GM12878 (cell line): ENCODE results near the gene DSG2. TPM values are rescaled to one million over a fixed set of nuclear protein-coding genes. Genes with fewer than 3 reads are reported as not detected.

Experiments
- ATAC-seq: fragments of 200-7000 bp; cut with Tn5 transposase; 3 replicates; pipeline ENCODE4 v1.9.1; 2020; ENCODE audit warnings: mild to moderate bottlenecking, moderate library complexity
- BruUV-seq: library from RNA; stranded (reverse); fragments of 400-500 nt; replicated peaks from 2 replicates; lab custom pipeline; 2021; lab: Mats Ljungman, UMichigan
- CTCF ChIA-PET: fragments of 300-600 bp; sonication (Branson Sonifier 250); formaldehyde crosslinking; extraction: SDS; loops from one replicate; lab custom pipeline; 2021; ENCODE audit warnings: inconsistent platforms; lab: Yijun Ruan, JAX
- POLR2A ChIA-PET: fragments of 350-600 bp; formaldehyde crosslinking; extraction: SDS; loops from one replicate; lab custom pipeline; 2021; ENCODE audit warnings: inconsistent platforms; lab: Charles Lee
- RAD21 ChIA-PET: fragments of 300-600 bp; sonication (Branson Sonifier 250); formaldehyde crosslinking; loops from one replicate; lab custom pipeline; 2023; ENCODE audit warnings: antibody characterized with exemption; ENCODE audit not compliant: unreplicated experiment; lab: Charles Lee
- SMC1A ChIA-PET: fragments of 300-600 bp; sonication (Branson Sonifier 250); formaldehyde crosslinking; loops from one replicate; lab custom pipeline; 2023; ENCODE audit not compliant: unreplicated experiment, uncharacterized antibody; lab: Charles Lee
- DNase-seq: peaks from one replicate; pipeline ENCODE4 v3.0.0-alpha.2; 2011; ENCODE audit warnings: low read depth, low spot score
- FAIRE-seq: peaks from 3 replicates; lab custom pipeline; 2011; peaks lifted over from hg19 to GRCh38; lab: Jason Lieb, UNC
- H2AFZ ChIP-seq: 2 replicates; pipeline ENCODE4 v1.6.0; 2011; ENCODE audit warnings: low read depth, low read length, control low read depth; ENCODE audit not compliant: control insufficient read depth
- H3K27ac ChIP-seq: 2 replicates; pipeline ENCODE4 v1.5.1; 2011; ENCODE audit warnings: control low read depth; ENCODE audit not compliant: control insufficient read depth, insufficient read depth
- H3K27me3 ChIP-seq, 2 experiments: replicated peaks in 1 of 2; 2 replicates each; pipeline versions ENCODE4 v1.6.0 to v1.6.1; 2011; ENCODE audit warnings: low read length in 1 of 2; ENCODE audit not compliant: control insufficient read depth in 2 of 2, insufficient read depth in 2 of 2
- H3K36me3 ChIP-seq, 2 experiments: 2 replicates each; pipeline ENCODE4 v1.5.1; 2011; ENCODE audit warnings: low read length in 1 of 2; ENCODE audit not compliant: control insufficient read depth in 2 of 2, insufficient read depth in 2 of 2
- H3K4me1 ChIP-seq: 2 replicates; pipeline ENCODE4 v1.6.1; 2011; ENCODE audit warnings: mild to moderate bottlenecking, low read length, moderate library complexity, mixed read lengths; ENCODE audit not compliant: control insufficient read depth, insufficient read depth
- H3K4me2 ChIP-seq: 2 replicates; pipeline ENCODE4 v1.6.0; 2011; ENCODE audit warnings: control low read depth; ENCODE audit not compliant: control insufficient read depth, insufficient read depth
- H3K4me3 ChIP-seq: fragments of 200-600 bp; sonication (generic); 2 replicates; pipeline ENCODE4 v1.5.1; 2016
- H3K79me2 ChIP-seq: 2 replicates; pipeline ENCODE4 v1.6.0; 2011; ENCODE audit warnings: low read length; ENCODE audit not compliant: control insufficient read depth, insufficient read depth
- H3K9ac ChIP-seq: 2 replicates; pipeline ENCODE4 v1.8.0; 2011; ENCODE audit warnings: low read length, control low read depth, mixed read lengths; ENCODE audit not compliant: control insufficient read depth, insufficient read depth
- H3K9me3 ChIP-seq: replicated peaks from 3 replicates; pipeline ENCODE4 v1.5.1; 2011; ENCODE audit warnings: mild to moderate bottlenecking, low read length; ENCODE audit not compliant: control insufficient read depth, insufficient read depth
- H4K20me1 ChIP-seq: 2 replicates; pipeline ENCODE4 v1.6.0; 2011; ENCODE audit not compliant: control insufficient read depth, insufficient read depth
- ESRRA ChIP-seq: IDR thresholded peaks from 2 replicates; pipeline ENCODE4 v1.6.1; 2012; ENCODE audit warnings: mild to moderate bottlenecking, low read length, improper control_type of control experiment
- REST ChIP-seq: IDR thresholded peaks from 2 replicates; pipeline ENCODE4 v1.6.1; 2012; ENCODE audit warnings: mild to moderate bottlenecking, low read depth, low read length
- RFX5 ChIP-seq: IDR thresholded peaks from 2 replicates; pipeline ENCODE4 v1.6.1; 2011; ENCODE audit warnings: low read depth, low read length, improper control_type of control experiment
- SREBF1 ChIP-seq: IDR thresholded peaks from 2 replicates; pipeline ENCODE4 v1.6.1; 2012; ENCODE audit warnings: mild to moderate bottlenecking, low read length
- YY1 ChIP-seq: IDR thresholded peaks from 2 replicates; pipeline ENCODE4 v1.6.1; 2011; ENCODE audit warnings: low read depth, mild to moderate bottlenecking, low read length
- WGBS: methylation state at CpG from one replicate; pipeline ENCODE4 v1.1.6; 2016; ENCODE audit warnings: low lambda C conversion rate; ENCODE audit not compliant: insufficient replicate concordance, insufficient coverage; ENCODE audit errors: missing lambda C conversion rate; 5-methylcytosine and 5-hydroxymethylcytosine counted together
- in situ Hi-C: fragments of 300-500 bp; cut with MboI; formaldehyde crosslinking; loops from 9 replicates; pipeline ENCODE4 v1.14.3; 2018; ENCODE audit warnings: mixed read lengths
- intact Hi-C: fragments of 100-400 bp; cut with micrococcal nuclease; formaldehyde crosslinking; loops from one replicate; pipeline ENCODE4 v1.14.2; 2022; ENCODE audit not compliant: unreplicated experiment
- polyA plus RNA-seq, 11 experiments: library from polyadenylated mRNA; depleted of rRNA in 4 of 11; unstranded in 6 of 11; stranded (reverse) in 5 of 11; fragments of >200 nt; fragmentation: Nextera tagmentation in 4 of 11; fragmentation: Illumina TruSeq in 1 of 11; extraction: Ambion mirVana in 4 of 11; extraction: Trizol in 1 of 11; gene quantifications; 1 replicate in 1 of 11; 2 replicates in 10 of 11; pipeline versions ENCODE4 v1.2.1 to v1.2.3, GENCODE V29; 2011 to 2016; ENCODE audit warnings: inconsistent platforms in 2 of 11, missing spikeins in 2 of 11, low read depth in 1 of 11
- total RNA-seq, 4 experiments: library from RNA; depleted of rRNA in 3 of 4; stranded (reverse); fragments of >200 nt in 3 of 4; fragmentation: Illumina TruSeq in 1 of 4; extraction: Trizol in 1 of 4; gene quantifications; 2 replicates each; pipeline versions ENCODE4 v1.2.1 to v1.2.3, GENCODE V29; 2013 to 2021

The DSG2 gene
- total and polyA plus RNA-seq, 10 of the 15 experiments (the other 5 are each of a cell fraction or from before 2014, with no cell fraction given), result 11.7 to 46.2 (median 28.0) TPM

GRCh38 chr18:31581498-31582197 is 83.7 kb downstream of the DSG2 start:
- SMC1A ChIA-PET, result no interaction called here
- Histone ChIP-seq H3K27ac (no peak overlapping the region), H3K9me3 (no peaks in the 10 kb centered on the region), H3K4me3 (no peak overlapping the region), H3K36me3 (no peaks in the 10 kb centered on the region), H3K9ac (no peak overlapping the region), H3K4me2 (no peak overlapping the region), H3K27me3 (no peaks in the 10 kb centered on the region), H3K79me2 (no peaks in the 10 kb centered on the region), H2AFZ (no peak overlapping the region), H4K20me1 (no peaks in the 10 kb centered on the region), H3K4me1 (peaks cover 4% of the 10 kb centered on the region)
- intact Hi-C loops (no loop called here), in situ Hi-C loops (no loop called here)
- POLR2A ChIA-PET, result no interaction called here
- FAIRE-seq (no peak), DNase-seq (no peak), ATAC-seq (no peak)
- CTCF ChIA-PET, result interaction anchor here (0.8 kb wide), 1 partner anchor 141 kb away, joined by 3 read pairs; no protein-coding TSS in a partner anchor
- 18% methylated on average over 4 of the region's 4 CpGs for WGBS
- RAD21 ChIA-PET, result no interaction called here
- TF ChIP-seq ESRRA, result no peak
- no peak for TF ChIP-seq YY1
- TF ChIP-seq RFX5, result no peak
- no peak for TF ChIP-seq REST
- no peak for TF ChIP-seq SREBF1
- BruUV-seq, result no TSS peak
